Neural progenitor cell (in vitro differentiated cells): ENCODE measurements around the gene FSTL4.

Experiments used
- EZH2 ChIP-seq: fragments of 200-600 bp; sonication (generic); IDR thresholded peaks from 2 replicates; pipeline ENCODE4 v1.6.1; 2017; ENCODE audit warnings: antibody characterized with exemption, mild to moderate bottlenecking, moderate library complexity
- TF ChIP-seq, protein P1 (sequence below): fragments of 200-600 bp; sonication (generic); IDR thresholded peaks from 2 replicates; pipeline ENCODE4 v1.5.1; 2017; ENCODE audit warnings: antibody characterized with exemption, mild to moderate bottlenecking

DNA sequence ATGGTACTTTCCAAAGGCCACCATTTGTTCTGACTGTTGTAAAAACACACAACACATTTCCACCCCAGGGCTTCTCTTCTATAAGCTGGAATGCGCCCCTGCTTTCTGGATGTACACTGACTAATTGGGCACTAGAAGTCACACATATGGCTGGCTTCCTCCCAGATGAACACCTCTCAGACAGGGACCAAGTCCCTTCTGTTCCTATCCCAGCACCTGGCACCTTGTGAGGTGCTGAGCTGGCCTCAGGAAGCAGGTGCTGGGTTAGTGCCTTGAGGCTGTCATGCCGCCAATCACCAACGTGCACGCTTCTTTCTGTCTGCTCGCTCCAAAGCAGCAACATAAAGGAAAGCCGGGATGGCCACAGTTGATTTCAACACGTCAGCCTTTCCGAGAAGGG is 93.2 kb downstream of the FSTL4 start:
- TF ChIP-seq, protein P1, sequence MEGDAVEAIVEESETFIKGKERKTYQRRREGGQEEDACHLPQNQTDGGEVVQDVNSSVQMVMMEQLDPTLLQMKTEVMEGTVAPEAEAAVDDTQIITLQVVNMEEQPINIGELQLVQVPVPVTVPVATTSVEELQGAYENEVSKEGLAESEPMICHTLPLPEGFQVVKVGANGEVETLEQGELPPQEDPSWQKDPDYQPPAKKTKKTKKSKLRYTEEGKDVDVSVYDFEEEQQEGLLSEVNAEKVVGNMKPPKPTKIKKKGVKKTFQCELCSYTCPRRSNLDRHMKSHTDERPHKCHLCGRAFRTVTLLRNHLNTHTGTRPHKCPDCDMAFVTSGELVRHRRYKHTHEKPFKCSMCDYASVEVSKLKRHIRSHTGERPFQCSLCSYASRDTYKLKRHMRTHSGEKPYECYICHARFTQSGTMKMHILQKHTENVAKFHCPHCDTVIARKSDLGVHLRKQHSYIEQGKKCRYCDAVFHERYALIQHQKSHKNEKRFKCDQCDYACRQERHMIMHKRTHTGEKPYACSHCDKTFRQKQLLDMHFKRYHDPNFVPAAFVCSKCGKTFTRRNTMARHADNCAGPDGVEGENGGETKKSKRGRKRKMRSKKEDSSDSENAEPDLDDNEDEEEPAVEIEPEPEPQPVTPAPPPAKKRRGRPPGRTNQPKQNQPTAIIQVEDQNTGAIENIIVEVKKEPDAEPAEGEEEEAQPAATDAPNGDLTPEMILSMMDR: no peak
- TF ChIP-seq EZH2: no peak
